K562 (cell line): Measurements from ENCODE around the gene RAD1. TPM values are rescaled to one million over a fixed set of nuclear protein-coding genes. Genes with fewer than 3 reads are reported as not detected.

Experiments
- CHCHD3 ChIP-seq: fragments of 250-450 bp; sonication (Bioruptor Pico); IDR thresholded peaks from 2 replicates; pipeline ENCODE4 v2.1.2; 2022; ENCODE audit warnings: mild to moderate bottlenecking
- CREBBP ChIP-seq: IDR thresholded peaks from one replicate; pipeline ENCODE4 v1.6.1; 2012; ENCODE audit warnings: low read depth, mild to moderate bottlenecking, control low read depth, inconsistent platforms, low read length
- CSDE1 ChIP-seq, 2 experiments: fragments of 450-650 bp; IDR thresholded peaks; 2 replicates each; pipeline ENCODE4 v1.6.1; 2016; ENCODE audit warnings: mild to moderate bottlenecking in 1 of 2
- GTF2A2 ChIP-seq: IDR thresholded peaks from 2 replicates; pipeline ENCODE4 v1.6.1; 2016; ENCODE audit warnings: mild to moderate bottlenecking, missing genetic modification characterization, missing compliant biosample characterization
- HDAC2 ChIP-seq: fragments of 450-650 bp; IDR thresholded peaks from 2 replicates; pipeline ENCODE4 v1.6.1; 2016; ENCODE audit warnings: mild to moderate bottlenecking
- KDM4B ChIP-seq, 2 experiments: fragments of 450-650 bp in 1 of 2; sonication (generic) in 1 of 2; IDR thresholded peaks; 2 replicates each; pipeline ENCODE4 v1.6.1; 2016 to 2017; ENCODE audit warnings: borderline replicate concordance in 2 of 2, antibody characterized with exemption in 1 of 2, low read depth in 1 of 2, mild to moderate bottlenecking in 1 of 2
- MAFG ChIP-seq: fragments of 450-650 bp; conservative IDR thresholded peaks from 2 replicates; pipeline ENCODE4 v1.6.1; 2016; ENCODE audit warnings: missing genetic modification characterization, missing compliant biosample characterization
- MIER1 ChIP-seq: fragments of 450-650 bp; IDR thresholded peaks from 2 replicates; pipeline ENCODE4 v1.6.1; 2016; ENCODE audit warnings: antibody characterized with exemption, mild to moderate bottlenecking, low read depth
- NR3C1 ChIP-seq: sonication (generic); formaldehyde crosslinking; IDR thresholded peaks from 2 replicates; pipeline ENCODE4 v1.8.1; 2022; ENCODE audit warnings: missing genetic modification reagents
- PCBP1 ChIP-seq: fragments of 200-400 bp; formaldehyde crosslinking; IDR thresholded peaks from 2 replicates; pipeline ENCODE4 v1.6.1; 2018; ENCODE audit warnings: mild to moderate bottlenecking, low read depth, low read length; ENCODE audit not compliant: poor library complexity, severe bottlenecking
- PRMT5 ChIP-seq: sonication (generic); formaldehyde crosslinking; IDR thresholded peaks from 2 replicates; pipeline ENCODE4 v1.5.0; 2020; ENCODE audit warnings: missing genetic modification reagents
- RCOR1 ChIP-seq, 2 experiments: IDR thresholded peaks; 2 replicates each; pipeline ENCODE4 v1.6.1; 2012; ENCODE audit warnings: low read depth in 2 of 2, low read length in 2 of 2, borderline replicate concordance in 1 of 2, improper control_type of control experiment in 1 of 2
- SP2 ChIP-seq: IDR thresholded peaks from 2 replicates; pipeline ENCODE4 v1.6.1; 2011; ENCODE audit warnings: mild to moderate bottlenecking, low read depth, low read length, moderate library complexity; ENCODE audit not compliant: poor library complexity, severe bottlenecking; ENCODE audit errors: extremely low read depth
- SUPT5H ChIP-seq: fragments of 450-650 bp; IDR thresholded peaks from 2 replicates; pipeline ENCODE4 v1.6.1; 2016
- TEAD1 ChIP-seq, 2 experiments: fragments of 450-650 bp in 1 of 2; sonication (generic) in 1 of 2; formaldehyde crosslinking; IDR thresholded peaks; 2 replicates each; pipeline versions ENCODE4 v1.4.0 to v1.8.0; 2020 to 2022; ENCODE audit warnings: mild to moderate bottlenecking in 2 of 2, missing genetic modification reagents in 1 of 2
- XRCC5 ChIP-seq: fragments of 200-400 bp; formaldehyde crosslinking; IDR thresholded peaks from 2 replicates; pipeline ENCODE4 v1.6.1; 2017; ENCODE audit warnings: low read depth, mild to moderate bottlenecking, low read length
- ZNF217 ChIP-seq: sonication (generic); formaldehyde crosslinking; IDR thresholded peaks from 2 replicates; pipeline ENCODE4 v1.8.0; 2022; ENCODE audit warnings: mild to moderate bottlenecking, missing genetic modification reagents
- ZNF324 ChIP-seq: fragments of 250-450 bp; sonication (Bioruptor Pico); IDR thresholded peaks from 2 replicates; pipeline ENCODE4 v1.4.0; 2020; ENCODE audit warnings: mild to moderate bottlenecking
- ZNF77 ChIP-seq: fragments of 250-450 bp; sonication (Bioruptor Pico); IDR thresholded peaks from 2 replicates; pipeline ENCODE4 v1.5.0; 2020
- polyA plus RNA-seq, 8 experiments: library from polyadenylated mRNA; depleted of rRNA in 4 of 8; stranded (reverse) in 5 of 8; unstranded in 3 of 8; fragments of >200 nt; fragmentation: Nextera tagmentation in 2 of 8; fragmentation: Illumina TruSeq in 1 of 8; extraction: Ambion mirVana in 2 of 8; extraction: Trizol in 1 of 8; gene quantifications; 2 replicates each; pipeline versions ENCODE4 v1.2.1 to v1.2.3, GENCODE V29; 2011 to 2014; ENCODE audit warnings: inconsistent platforms in 1 of 8, missing spikeins in 1 of 8
- total RNA-seq, 7 experiments: library from RNA; depleted of rRNA in 6 of 7; stranded (reverse); fragments of >200 nt in 6 of 7; fragmentation: Illumina TruSeq in 2 of 7; extraction: Trizol in 2 of 7; gene quantifications; 2 replicates each; pipeline versions ENCODE4 v1.2.1 to v1.2.3, GENCODE V29; 2011 to 2021; ENCODE audit warnings: low replicate concordance in 1 of 7
- TF ChIP-seq, protein P1 (sequence below): IDR thresholded peaks from 2 replicates; pipeline ENCODE4 v1.6.1; 2012; ENCODE audit warnings: low read depth, low read length, improper control_type of control experiment, borderline replicate concordance
- TF ChIP-seq, protein P2 (sequence below): fragments of 150-350 bp; conservative IDR thresholded peaks from 2 replicates; pipeline ENCODE4 v1.6.1; 2014; ENCODE audit warnings: low read length
- TF ChIP-seq, protein P3 (sequence below): sonication (generic); formaldehyde crosslinking; IDR thresholded peaks from 2 replicates; pipeline ENCODE4 v1.5.0; 2020; ENCODE audit warnings: missing genetic modification reagents

The RAD1 gene
- total and polyA plus RNA-seq, 9 of the 15 experiments (the other 6 are each of a cell fraction or from before 2014, with no cell fraction given): 44.5 to 148 (median 60.8) TPM

DNA sequence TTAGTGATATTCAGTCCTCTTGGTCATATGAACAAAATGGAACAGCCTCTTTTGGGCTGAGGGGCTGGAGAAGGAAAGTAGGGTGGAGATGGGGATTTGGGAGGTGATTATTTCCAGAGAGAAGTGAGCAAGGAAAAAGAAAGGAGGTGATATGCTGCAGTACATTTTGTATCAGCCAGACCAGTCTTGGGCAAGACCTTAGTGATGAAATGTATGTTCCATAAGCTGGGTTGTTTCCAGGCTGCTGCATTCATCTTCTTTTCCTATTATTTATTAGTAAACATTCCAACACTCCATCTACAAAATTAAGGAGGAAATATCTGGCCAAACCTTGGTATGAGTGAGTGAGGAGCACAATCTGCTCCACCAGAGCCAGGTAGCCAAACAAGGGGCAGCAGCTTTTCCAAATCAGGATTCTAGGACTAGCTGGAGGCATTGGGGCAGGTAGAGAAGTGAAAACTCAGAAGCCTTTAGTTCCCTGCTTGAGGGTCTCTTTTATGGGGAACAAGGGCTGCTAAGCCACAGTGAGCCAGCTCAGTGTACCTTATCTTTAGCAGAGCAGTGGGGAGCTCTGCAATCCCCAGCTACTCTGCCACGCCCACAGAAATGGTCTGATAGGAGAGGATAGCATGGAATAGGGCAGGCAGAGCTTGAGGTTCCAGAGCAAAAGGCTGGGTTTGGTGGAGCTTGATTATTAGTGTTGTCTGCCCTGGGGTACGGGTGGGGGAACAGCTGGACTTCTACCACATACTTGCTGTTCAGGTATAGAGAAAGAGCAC is 19.5 kb downstream of the RAD1 start (continued):
- TF ChIP-seq GTF2A2: no peak
- TF ChIP-seq, protein P1, sequence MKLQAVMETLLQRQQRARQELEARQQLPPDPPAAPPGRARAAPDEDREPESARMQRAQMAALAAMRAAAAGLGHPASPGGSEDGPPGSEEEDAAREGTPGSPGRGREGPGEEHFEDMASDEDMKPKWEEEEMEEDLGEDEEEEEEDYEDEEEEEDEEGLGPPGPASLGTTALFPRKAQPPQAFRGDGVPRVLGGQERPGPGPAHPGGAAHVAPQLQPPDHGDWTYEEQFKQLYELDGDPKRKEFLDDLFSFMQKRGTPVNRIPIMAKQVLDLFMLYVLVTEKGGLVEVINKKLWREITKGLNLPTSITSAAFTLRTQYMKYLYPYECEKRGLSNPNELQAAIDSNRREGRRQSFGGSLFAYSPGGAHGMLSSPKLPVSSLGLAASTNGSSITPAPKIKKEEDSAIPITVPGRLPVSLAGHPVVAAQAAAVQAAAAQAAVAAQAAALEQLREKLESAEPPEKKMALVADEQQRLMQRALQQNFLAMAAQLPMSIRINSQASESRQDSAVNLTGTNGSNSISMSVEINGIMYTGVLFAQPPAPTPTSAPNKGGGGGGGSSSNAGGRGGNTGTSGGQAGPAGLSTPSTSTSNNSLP: no peak
- TF ChIP-seq NR3C1 (CRISPR knock-in tag): no peak
- TF ChIP-seq PCBP1: no peak
- TF ChIP-seq CSDE1 (IDR thresholded peaks at IDR 0.05): no peak
- peak; percentile 8 to 82; a peak in 2 of 4 replicates for TF ChIP-seq RCOR1 (IDR thresholded peaks at IDR 0.05; ENCODE audit: borderline replicate concordance in 1 of 2, low read depth in 2 of 2, low read length in 2 of 2)
- TF ChIP-seq XRCC5: no peak
- TF ChIP-seq MAFG (tag): no peak
- TF ChIP-seq MIER1: no peak
- TF ChIP-seq PRMT5 (CRISPR knock-in tag): no peak
- TF ChIP-seq ZNF217 (CRISPR knock-in tag): no peak
- 0 out of 4 replicates have a peak, but pooled peaks of 1 of the 2 experiments have one; percentile 42 for TF ChIP-seq TEAD1 (CRISPR knock-in tag; IDR thresholded peaks at IDR 0.05)
- no peak for TF ChIP-seq CHCHD3 (CRISPR knock-in tag)
- TF ChIP-seq HDAC2: peak; percentile 54; the same call in 1 of the 2 replicates
- TF ChIP-seq KDM4B (IDR thresholded peaks at IDR 0.05; ENCODE audit: borderline replicate concordance in 2 of 2, low read depth in 1 of 2): no peak
- TF ChIP-seq, protein P2, sequence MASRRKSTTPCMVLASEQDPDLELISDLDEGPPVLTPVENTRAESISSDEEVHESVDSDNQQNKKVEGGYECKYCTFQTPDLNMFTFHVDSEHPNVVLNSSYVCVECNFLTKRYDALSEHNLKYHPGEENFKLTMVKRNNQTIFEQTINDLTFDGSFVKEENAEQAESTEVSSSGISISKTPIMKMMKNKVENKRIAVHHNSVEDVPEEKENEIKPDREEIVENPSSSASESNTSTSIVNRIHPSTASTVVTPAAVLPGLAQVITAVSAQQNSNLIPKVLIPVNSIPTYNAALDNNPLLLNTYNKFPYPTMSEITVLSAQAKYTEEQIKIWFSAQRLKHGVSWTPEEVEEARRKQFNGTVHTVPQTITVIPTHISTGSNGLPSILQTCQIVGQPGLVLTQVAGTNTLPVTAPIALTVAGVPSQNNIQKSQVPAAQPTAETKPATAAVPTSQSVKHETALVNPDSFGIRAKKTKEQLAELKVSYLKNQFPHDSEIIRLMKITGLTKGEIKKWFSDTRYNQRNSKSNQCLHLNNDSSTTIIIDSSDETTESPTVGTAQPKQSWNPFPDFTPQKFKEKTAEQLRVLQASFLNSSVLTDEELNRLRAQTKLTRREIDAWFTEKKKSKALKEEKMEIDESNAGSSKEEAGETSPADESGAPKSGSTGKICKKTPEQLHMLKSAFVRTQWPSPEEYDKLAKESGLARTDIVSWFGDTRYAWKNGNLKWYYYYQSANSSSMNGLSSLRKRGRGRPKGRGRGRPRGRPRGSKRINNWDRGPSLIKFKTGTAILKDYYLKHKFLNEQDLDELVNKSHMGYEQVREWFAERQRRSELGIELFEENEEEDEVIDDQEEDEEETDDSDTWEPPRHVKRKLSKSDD: no peak
- TF ChIP-seq ZNF324 (CRISPR knock-in tag): peak; percentile 11; the same call in 1 of the 2 replicates
- no peak for TF ChIP-seq SUPT5H
- TF ChIP-seq, protein P3, sequence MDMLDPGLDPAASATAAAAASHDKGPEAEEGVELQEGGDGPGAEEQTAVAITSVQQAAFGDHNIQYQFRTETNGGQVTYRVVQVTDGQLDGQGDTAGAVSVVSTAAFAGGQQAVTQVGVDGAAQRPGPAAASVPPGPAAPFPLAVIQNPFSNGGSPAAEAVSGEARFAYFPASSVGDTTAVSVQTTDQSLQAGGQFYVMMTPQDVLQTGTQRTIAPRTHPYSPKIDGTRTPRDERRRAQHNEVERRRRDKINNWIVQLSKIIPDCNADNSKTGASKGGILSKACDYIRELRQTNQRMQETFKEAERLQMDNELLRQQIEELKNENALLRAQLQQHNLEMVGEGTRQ: no peak
- no peak for TF ChIP-seq ZNF77 (CRISPR knock-in tag)
- no peak for TF ChIP-seq SP2
- no peak for TF ChIP-seq CREBBP
